ENCODE measurements around the gene PGF.

Gene PGF

DNA sequence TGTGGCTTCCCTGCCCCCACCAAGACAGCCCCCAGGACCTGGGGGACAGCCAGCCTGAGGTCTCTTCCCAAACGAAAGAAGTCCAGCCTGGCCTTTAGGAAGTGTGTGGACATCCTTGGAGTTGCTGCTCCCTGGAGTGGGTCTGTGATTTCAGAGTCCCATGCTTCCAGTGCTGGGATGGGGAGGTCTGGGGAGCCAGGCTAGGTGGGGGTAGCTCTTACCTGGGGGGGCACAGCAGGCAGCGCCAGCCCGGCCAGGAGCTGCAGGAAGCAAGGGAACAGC lies 509 bp downstream of the PGF start:
- DNase-seq, result no peak

DNA sequence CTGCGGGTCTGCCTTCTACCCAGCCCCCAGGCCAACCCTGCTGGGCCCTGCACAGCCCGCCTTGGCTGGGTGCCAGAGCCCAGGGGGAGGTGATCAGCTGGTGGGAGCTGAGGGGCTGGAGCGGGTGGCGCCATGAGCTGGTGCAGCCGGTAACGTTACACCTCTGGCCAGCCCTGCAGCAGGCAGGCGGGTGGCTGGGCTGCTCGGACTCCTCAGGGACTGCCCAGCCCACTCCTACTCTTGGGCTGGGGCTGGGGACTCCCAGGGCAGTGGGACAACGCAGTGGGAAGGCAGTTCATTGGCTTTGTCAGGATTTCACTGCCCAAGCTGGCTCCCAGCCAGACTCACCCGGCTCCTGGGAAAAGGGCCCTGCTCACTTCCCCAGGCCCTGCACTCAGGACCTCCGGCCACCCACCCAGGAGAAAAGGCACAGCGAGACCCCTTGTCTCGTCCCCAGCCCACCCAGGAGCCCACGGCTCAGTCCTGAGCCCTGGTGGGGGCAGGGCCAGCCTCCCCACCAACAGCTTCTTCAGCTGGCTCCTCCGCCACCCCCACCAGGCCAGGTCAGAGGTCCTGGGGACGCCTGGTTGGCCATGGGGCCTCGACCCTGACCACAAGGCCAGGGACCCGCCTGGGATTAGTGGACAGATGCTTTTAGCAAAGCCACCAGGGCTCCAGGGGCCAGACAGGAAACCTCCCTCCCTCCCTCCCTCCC lies 1.0 kb downstream of the PGF start:
- no peak for DNase-seq

DNA sequence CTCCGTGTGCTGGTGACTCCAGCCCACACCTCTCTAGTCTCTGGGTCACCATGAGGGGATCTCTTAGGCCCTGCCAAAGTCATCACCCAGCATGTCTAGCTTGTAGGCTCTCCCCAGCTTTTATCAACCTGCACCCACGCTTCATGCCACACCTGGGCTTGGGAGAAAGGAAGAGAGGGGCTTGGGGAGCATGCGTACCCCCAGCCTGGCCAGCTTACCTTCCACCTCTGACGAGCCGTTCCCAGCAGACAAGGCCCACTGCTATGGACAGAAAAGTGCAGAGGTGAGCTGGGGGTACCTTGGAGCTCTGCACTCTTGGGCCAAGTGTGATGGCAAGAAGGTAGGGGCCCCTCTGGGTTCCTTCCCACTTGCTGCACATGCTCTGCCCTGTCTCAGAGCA lies 1.7 kb downstream of the PGF start:
- DNase-seq, result no peak

DNA sequence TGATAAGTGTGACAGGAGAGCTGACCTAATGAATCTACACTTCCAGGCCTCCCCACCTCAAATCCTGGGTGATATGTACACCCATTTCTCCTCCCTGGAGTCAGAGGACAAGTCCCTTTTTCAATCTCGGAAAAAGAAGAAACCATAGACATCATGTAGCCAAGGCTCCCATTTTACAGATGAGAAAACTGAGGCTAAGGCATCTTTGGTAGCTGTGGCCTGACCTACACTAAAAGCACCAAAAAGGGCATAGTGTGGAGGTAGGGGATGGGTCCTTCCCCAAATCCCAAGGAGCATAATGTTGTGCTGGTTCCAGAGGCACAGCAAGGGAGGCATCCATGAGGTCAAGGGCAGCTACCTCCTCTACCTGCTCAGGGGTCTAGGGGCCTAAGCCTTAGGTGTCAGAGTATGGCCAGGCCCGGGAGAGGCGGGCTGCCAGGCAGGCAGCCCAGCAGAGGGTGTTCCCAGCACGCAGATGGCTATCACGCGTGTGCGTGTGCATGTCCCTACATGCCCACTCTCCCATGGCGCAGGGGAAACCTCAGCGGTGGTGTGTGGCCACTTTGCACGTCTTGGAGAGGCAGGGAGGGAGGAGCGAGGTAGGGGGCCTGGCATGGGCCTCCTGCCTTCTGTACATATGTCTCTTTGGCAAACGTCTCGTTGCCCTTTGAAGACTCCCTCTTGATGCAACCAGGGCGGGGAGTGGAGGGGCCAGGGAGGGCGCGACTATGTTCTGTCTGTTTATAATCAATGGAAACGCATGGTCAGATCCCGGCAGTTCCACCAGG lies 2.5 kb downstream of the PGF start:
- no peak for DNase-seq

DNA sequence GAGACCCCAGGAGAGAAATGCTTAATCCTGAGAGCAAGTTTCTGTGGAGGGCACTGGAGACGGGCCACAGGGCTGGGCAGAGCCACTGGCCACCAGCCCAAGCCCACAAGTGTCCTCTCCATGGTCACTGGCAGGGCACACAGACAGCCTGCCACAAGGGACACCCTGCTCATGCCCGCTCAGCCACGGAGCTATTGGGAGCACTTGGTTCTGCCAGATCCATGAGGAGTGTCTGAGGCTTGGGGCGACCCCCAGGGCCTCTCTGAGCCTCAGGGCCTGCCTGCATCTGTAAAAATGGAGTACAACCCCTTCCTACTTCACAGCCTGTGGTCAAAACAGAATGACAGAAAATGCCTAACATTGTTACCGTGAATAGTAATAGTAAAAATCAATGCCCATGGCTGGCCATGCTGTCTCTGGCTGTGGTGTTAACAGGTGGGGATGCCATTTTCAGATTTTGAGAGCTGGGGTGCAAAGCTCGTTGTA lies 3.2 kb downstream of the PGF start:
- no peak for DNase-seq

DNA sequence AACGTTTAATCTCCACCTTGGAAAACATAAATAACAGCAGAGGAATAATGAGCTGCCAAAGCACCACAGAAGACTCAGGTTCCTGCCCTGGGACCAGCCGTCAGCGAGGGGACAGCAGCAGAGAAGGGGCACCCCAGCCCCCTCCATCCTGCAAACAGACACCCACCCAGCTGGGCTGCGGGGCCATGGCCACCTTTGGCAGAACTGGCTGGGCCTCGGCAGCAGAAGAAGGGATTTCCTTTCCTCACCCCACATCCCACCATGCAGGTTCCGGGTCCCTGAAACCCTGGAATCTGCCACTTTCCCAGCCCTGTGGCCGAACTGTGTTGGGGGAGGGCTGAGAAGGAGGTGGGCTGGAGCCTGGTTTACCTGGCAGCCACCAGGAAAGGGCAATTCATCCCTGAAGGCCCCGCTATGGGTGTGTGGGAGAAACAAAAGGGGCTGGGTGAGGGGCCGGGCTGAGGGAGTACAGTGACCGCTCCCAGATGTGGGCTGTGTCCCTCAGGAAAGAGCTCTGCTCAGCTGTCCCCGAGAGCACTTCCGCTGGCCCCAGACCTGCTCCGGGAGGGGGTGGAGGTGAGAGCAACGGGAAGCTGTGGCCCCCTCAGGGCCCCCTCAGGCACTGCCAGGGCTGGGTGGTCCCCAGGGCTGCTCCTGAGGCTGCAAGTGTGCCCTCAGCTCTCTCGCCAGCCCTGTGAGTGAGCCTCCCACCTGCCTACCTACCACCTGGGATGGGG lies 3.8 kb downstream of the PGF start:
- no peak for DNase-seq

DNA sequence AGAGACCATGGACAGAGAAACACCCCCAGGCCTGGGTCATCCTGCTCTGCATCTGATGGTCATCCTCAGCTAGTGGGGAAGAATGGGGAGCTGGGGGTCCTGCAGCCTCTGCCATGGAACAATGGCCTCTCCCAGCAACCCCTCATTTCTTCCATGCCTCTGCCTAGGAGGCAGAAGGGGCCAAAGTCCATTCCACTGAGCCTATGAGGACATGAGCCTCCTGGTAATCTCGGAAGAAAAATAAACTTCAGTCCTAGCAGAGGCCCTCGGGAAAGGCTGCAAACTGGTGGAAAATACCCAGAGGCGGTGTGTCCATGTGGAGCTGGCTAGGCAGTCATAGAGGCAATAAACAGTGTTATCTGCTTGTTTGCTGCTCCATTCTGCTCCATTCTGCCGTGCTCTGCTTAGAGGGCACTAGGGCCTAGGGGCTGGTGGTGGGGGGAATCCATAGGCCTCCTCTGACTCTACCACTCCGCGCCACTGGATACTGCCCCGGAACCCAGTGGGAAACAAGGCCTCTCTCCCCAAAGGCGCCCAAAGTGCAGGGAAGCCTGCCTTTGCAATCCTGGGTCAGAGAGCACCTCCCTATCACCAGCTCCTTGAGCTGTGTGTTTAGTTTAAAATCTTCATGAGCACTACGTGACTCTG lies 4.5 kb downstream of the PGF start:
- DNase-seq, result no peak

DNA sequence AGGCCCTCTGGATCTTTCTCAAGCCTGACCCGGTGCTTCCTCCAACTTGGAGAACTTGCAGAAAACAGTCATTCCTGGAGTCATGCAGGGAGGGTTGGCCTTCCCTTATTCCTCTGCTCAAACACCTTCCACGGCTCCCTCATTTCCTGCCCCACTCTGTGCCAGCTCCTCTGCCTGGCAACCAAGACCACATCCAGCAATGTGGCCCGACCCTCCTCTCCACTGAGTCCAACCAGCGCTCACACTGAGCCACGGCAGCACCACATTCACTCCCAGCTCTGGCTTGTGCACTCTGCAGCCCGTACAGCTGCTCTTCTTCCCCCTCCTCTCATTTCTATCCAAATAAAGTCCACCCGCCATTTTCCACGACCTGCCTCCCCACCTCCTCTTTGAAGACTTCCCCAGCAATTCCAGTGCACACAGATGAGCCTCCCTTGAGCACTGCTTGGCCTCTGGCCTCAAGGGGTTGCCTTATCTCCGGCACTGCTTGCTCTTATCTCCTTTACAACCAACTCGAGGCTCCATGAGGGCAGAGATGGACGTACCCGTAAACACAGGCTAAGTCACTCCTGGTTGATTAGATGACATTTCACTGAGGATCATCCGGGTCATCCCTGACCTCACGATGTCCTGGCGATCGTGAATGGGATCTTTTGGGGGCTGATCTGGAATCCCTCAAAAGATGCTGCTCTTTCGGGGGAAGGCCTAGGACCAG lies 5.4 kb downstream of the PGF start:
- no peak for DNase-seq

DNA sequence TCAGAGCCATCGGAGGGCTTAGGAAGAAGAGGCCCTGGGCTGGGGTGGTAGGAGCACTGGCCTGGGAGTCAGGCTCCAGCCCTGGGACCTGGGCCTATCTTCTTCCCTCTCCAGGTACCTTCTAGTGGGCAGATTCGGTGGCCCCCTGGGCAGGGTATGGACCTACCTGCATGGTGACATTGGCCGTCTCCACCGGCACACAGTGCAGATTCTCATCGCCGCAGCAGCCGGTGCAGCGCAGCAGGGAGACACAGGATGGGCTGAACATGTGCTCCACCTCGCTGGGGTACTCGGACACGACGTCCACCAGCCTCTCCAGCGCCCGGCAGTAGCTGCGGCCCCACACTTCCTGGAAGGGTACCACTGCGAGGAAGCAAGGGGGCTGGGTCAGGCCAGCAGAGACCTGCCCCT lies 6.2 kb downstream of the PGF start:
- no peak for DNase-seq

DNA sequence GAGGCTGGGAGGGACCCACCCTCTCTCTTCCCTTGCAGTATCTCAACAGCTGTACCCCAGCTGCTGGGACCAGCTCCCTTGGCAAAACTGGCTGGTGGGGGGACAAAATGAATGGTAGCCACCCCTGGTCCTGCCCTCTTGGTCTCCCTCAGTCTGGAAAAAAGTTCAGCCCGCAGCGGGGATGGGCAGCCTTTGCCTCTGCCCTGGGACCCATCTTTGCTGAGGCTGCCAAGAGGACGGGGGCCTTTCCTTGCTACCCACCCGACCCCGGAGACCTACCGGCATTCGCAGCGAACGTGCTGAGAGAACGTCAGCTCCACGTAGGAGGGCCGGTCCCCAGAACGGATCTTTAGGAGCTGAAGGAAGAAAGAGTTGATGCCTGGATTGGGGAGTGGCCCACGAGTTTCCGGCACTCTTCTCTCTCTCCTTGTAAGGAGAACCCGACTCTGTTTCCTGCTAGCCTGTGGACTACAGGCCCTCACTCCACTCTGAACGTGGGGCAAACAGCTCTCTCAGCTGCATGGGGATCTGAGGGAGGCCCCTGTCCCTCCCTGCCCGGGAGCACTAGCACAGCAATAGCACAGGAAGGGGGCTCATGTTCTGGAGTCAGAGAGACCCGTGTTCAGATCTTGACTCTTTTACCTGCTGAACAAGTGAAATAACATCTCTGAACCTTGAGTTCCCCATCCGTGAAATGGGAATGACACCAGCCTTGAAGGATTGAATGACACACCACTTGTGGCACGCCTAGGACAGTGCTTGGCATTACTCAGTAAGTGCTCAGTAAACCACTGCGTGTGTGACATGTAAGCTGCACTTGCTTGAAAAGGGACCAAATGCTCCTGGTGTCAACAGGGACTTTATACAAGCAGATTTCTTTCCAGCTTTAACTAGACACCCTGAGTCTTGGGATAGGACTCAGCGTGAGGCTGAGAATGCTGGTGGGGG lies 6.9 kb downstream of the PGF start:
- DNase-seq, result no peak

DNA sequence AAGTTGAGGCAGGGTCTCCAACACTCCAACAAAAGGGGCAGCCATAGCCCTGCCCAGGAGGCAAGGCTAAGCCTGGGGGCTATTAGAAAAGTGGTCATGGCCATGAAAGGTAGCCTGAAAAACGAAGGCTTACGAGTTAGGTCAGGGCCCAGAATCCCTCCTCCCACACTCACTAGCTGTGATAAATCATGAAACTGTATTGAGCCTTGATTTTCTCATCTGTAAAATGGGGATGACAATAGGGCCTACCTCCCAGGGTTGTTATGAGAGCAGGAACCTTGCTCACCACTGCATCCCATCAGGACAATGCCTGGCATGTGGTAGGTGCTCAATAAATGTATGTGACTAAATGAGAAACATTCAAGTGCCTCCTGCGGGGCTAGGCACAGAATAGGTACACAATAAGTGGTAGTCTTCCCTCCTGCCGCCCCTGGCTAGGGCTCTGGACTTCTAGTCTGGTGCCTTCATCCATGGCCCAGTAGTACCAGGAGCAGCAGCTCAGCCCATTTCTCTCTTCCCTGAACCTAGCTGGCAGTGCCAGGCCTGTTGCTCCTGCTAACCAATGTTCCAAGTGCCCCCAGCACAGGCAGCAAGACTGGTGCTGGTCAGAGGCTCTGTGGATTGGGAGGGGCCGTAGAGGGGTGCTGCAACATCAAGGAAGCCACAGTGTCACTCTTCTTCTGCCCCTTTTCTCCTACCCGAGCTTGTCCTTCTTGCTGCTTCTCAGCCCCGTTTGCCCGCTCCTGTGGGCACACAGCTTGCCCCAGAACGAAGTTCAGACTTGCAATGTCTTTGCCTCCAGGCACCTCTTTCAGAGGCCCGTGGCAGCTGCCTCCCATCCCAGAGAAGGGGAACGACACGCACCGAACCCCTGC lies 7.8 kb downstream of the PGF start:
- DNase-seq, result no peak

DNA sequence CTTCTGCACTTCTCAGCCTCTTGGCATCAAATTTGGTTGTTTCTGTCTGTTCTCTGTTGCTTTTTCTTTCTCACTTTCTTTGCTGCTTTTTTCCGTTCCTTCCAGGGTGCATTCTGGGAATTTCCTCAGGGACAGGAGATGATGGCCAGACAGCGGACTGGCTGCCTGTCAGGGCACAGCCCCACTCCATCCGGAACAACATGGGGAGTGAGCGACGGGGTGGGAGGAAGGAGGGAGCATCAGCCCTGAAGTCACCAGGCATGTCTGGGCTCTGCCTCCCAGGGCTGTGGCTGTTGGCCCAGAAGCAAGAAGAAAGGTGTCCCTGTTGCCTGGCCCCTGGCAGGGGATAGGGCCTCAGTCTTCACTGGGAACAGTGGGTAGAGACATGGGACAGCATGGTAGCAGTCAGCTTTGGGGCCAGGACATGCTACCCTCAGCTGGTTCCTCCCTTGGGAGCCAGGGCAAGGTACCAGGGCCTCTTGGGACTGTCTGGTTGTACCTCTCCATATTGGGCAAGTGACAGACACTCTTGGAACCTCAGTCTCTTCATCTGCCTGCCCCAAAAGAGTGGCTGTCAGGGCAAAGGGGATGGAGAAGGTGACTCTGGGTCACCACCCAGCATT lies 8.6 kb downstream of the PGF start:
- DNase-seq, result no peak

DNA sequence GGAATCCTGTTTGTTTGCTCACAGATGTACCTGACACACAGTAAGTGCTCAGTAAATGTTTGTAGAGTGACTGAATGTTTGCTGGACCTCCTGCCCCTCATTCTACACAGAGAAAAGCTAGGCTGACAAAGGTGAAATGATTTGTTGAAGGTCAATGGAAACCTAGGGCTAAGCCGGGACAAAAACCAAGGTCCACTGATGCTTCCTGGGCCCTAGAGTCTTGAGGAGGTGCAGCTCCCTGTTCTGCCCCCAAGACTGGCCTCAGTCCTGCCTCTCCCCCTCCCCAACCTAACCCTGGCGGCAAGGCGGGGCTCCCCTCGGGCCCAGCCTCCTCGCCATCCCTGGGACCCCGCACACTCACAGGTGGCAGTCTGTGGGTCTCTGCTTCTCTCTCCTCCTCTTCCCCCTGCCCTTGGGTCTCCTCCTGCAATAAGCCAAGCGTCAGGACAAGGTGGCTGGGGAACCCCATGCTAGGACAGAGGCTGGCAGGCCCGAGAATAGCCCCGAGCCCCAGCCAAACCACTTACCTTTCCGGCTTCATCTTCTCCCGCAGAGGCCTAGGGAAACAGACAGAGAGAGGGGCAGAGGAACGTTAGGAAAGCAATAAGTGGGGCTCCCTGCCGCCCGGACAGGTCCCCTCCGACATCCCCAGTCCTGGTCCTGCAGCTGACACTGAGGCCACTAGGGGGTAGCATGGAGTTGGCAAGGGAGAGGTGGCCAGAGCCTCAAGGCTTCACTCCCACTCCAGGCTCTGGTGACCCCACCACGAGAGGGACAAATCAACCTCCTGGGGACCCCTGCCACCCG lies 9.3 kb downstream of the PGF start:
- peak; percentile 81 for DNase-seq

DNA sequence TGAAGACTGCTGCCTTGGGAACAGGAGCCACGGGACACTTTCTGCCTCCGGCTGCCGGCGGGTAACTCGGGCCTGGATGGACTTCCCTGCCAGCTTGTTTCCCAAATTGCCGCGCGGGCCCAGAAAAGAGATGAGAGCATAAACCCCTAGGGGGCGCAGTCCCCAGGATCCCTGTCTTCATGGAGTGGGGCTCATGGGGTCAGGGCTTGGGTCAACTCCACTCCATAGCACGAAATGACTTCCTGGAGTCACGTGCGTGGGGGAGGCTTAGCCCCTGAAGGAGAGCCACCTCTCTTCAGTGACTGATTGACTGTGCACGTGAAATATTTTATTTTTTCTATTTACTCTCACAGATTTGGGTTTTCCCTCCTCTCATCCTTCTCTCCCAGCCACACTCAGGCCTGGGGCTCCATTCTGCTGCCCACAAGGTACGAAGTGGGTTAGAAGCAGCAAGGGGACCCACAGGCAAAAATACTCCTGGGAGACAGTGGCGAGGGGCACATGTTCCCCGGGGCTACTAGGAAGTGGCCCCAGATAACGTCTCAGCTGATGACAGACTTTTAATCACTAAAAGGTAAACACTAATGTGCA lies 10.0 kb downstream of the PGF start:
- DNase-seq, result peak; percentile 28

DNA sequence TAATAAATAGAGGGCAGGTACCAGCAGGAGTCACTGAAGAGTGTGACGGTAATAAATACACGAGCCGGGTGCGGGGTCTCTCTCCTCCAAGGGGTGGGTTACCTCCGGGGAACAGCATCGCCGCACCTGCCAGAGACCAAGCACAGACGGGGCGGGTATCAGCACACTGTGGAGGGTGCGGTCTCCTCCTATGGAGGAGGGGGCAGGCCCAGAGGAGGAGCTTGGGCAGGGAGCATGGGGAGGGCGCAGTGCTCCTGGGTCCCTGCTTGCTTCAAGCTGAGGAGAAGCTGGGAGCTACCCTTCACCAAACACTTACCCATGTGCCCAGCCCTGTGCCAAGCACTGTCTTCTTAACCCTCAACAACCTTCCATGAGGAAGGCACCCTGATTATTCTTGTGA lies 12.8 kb downstream of the PGF start:
- DNase-seq, result no peak

DNA sequence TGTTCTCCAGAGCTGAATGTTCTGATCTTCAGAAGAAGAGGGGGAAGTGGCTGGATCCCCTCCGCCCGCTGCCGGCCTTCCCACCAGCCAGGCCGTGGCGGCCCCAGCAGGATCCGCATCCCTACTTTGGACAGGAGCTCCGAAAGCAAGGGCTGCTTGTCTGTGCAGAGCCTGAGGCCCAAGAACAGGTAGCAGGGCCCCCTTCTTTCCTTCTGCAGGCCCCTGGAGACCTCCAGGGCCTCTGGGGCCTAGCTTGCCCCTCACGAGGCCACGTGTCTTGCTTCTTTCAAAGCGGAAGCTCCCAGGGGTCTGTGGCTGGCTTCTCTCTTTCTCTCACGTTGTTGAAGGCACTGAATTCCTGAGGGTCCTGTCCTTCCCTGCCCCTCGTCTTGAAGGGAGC lies 13.2 kb downstream of the PGF start:
- DNase-seq, result no peak

DNA sequence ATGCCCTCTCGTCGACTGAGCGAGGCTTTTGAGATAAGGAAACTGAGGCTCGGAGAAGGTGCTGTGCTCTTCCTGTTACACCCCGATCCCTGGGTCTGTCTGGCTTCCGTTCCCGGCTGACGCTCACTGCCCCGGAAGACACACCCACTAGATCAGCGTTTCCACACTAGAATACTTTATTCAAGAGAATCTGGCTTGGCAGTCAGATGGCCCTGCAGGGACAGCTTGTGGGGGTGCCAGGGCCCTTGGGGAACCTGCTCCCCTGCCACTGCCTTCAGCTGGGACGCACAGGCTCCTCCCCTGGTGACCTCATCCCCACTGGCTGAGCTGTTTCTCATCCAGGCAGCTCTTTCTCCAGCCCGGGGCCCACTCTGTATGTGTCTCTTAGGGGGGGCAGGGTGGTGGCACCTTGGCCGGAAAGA lies 13.7 kb downstream of the PGF start:
- peak; percentile 47 for DNase-seq

DNA sequence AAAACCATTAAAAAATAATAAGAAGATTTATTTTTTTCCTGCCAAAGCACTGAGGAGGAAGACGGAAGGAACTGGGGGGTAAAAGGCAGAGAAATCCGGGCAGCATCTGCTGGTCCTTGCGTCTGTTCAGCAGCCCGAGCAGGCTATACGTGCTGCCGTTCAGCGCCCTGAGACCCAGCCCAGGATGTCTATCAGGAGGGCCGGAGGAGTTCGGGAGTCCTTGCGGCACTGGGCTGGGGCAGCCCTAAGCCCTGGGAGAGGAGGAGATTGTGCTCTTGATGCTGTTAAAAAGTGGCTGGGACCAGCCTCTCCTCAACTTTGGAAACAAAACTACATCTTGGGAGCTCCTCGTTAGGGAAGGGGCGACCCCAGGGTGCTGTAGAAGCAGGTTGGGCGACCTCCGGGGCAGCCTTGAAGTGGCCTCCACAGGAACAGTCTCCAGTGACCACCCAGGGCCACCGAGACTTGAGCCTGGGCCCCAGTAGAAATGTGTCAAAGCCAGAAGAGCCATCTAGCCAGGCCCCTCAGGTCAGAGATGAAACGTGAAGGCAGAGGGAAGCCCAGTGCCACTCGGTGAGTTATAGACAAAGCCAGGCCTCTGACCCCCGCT lies 14.3 kb downstream of the PGF start:
- no peak for DNase-seq

Data from activated CD4-positive, alpha-beta T cell treated with anti-CD3 and anti-CD28 coated beads, Interleukin-2, amount 50 U/mL, for 16 hours (primary cell).